Measurements from ENCODE around the gene NR6A1. TPM values are rescaled to one million over a fixed set of nuclear protein-coding genes. Genes with fewer than 3 reads are reported as not detected.
"Not testable (repeated sequence)": the region's sequence is repeated elsewhere in the genome, so short reads cannot be mapped to it uniquely, and the experiment has no call there.

Gene NR6A1
- total RNA-seq, 1 donor from 2014 or later = 0.53 TPM

DNA sequence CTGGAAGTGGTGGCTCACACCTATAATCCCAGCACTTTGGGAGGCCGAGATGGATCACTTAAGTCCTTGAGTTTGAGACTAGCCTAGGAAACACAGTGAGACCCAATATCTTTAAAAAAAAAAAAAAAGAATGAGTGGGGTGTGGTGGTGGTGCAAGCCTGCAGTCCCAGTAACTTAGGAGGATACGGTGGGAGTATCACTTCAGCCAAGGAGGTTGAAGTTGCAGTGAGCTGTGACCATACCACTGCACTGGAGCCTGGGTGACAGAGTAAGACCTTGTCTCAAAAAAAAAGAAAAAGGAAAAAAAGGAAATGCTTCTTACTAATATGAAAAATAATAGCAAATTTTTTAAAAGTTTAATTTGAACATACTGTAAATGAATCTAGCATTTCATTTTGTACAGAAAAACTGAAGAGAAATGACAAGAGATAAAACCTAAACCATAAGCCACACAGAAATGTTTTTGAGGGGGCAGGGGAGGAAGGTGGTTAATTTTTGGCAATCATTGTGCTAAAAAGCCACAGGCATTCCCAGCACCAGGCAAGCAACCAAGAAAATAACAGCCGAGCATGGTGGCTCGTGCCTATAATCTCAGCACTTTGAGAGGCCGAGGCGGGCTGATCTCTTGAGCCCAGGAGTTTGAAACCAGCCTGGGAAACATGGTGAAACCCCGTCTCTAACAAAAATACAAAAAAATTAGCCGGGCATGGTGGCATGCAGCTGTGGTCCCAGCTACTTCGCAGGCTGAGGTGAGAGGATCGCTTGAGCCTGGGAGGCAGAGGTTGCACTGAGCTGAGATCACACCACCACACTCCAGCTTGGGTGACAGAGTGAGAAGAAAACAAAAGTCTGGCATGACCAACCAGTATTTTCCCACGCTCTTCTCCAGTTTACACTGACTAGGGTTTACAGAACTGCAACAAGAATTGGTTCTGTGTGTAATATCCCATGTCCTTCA lies 149.5 kb downstream of the NR6A1 start:
- H3K9me3 ChIP-seq = no peaks in the 10 kb centered on the region
- intact Hi-C loops (cut with DNase I) = no loop called here
- DNase-seq (ENCODE audit: low spot score in 2 of 2) = no peak
- H3K36me3 ChIP-seq = no peaks in the 10 kb centered on the region
- no peaks in the 10 kb centered on the region for H3K27me3 ChIP-seq
- TF ChIP-seq, protein P1, sequence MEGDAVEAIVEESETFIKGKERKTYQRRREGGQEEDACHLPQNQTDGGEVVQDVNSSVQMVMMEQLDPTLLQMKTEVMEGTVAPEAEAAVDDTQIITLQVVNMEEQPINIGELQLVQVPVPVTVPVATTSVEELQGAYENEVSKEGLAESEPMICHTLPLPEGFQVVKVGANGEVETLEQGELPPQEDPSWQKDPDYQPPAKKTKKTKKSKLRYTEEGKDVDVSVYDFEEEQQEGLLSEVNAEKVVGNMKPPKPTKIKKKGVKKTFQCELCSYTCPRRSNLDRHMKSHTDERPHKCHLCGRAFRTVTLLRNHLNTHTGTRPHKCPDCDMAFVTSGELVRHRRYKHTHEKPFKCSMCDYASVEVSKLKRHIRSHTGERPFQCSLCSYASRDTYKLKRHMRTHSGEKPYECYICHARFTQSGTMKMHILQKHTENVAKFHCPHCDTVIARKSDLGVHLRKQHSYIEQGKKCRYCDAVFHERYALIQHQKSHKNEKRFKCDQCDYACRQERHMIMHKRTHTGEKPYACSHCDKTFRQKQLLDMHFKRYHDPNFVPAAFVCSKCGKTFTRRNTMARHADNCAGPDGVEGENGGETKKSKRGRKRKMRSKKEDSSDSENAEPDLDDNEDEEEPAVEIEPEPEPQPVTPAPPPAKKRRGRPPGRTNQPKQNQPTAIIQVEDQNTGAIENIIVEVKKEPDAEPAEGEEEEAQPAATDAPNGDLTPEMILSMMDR (IDR thresholded peaks at IDR 0.05) = no peak
- no peak overlapping the region for H3K27ac ChIP-seq
- H3K4me1 ChIP-seq = no peaks in the 10 kb centered on the region
- no peak overlapping the region for H3K4me3 ChIP-seq

DNA sequence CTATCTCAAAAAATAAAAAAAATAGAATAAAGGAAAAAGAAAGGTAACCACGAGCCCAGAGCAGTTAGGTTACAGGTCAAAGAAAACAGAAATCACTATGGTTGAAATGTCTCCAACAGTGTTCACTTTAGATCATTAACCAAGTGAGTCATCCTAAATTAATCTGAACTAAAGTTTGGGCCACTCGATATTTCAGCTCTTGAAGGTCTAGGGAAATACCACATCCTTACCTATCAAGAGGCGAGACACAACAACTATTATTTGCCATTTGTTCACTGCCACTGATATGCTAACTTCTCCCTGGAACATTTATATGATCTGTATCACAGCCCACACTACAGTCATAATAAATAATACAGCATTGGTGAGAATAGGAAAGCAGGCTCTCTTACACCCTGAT lies 152.6 kb downstream of the NR6A1 start:
- H3K27me3 ChIP-seq = no peaks in the 10 kb centered on the region
- TF ChIP-seq, protein P1 (IDR thresholded peaks at IDR 0.05) = no peak
- H3K4me3 ChIP-seq = no peak overlapping the region
- H3K9me3 ChIP-seq = no peaks in the 10 kb centered on the region
- H3K27ac ChIP-seq = no peak overlapping the region
- no peaks in the 10 kb centered on the region for H3K4me1 ChIP-seq
- DNase-seq (ENCODE audit: low spot score in 2 of 2) = no peak
- intact Hi-C loops (cut with DNase I) = no loop called here
- no peaks in the 10 kb centered on the region for H3K36me3 ChIP-seq

DNA sequence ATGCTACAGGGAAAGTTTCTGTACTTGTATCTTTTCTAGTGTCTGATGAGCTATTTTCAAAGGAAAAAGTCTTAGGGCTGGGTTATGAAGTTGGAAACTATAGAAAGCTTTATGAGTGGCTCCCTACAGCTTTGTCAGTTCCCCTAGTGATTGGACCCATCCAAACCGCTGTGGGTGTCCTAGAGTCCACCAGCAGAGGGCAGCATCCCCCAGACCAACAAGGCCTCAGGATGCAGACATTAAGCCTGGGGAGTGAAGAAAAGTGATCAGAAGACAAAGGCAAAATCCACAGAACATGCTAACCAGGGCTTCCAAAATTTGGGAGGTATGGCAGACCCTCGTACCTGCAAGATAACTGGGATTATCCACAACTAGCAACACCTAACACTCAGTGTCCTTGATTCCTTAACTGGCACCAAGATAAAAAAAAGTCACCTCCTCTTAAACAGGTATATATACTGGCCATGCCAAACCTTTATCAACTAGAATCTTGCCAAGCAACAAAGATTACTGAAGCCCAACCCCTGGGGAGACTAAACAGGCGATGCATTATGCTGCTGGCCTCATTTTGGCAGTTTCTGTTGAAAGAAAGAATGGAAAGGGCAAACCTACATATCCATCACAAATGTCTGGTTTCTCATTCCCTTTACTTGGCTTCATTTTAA lies 153.5 kb downstream of the NR6A1 start:
- TF ChIP-seq, protein P1 (IDR thresholded peaks at IDR 0.05) = peak; percentile 78 to 84 (median 82)
- intact Hi-C loops (cut with DNase I) = loop anchor here (1.0 kb wide), 1 partner anchor 95 kb away; no protein-coding TSS in a partner anchor
- no peaks in the 10 kb centered on the region for H3K4me1 ChIP-seq
- H3K4me3 ChIP-seq = no peak overlapping the region
- no peaks in the 10 kb centered on the region for H3K27me3 ChIP-seq
- H3K9me3 ChIP-seq = no peaks in the 10 kb centered on the region
- no peaks in the 10 kb centered on the region for H3K36me3 ChIP-seq
- DNase-seq (ENCODE audit: low spot score in 2 of 2) = peak in 1 of 2 donors; percentile 82
- H3K27ac ChIP-seq = no peak overlapping the region

DNA sequence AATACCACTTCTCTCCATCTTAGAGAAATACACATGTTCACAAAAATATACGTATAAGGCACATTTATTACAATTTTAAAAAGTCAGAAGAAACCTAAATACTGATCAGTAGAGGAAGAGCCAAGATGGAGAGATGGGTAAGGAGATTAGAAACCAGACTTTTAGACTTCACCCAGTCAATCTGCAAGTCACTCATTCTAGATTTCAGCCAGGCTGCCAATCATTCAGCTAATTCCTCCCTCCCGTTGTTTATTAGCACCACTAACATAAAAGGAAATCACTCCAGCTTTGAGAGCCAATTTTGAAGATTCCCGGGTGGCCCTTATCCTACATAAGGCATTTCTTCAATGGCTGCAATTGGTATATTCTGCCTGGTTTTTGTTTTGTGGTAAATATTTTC lies 154.2 kb downstream of the NR6A1 start:
- Histone ChIP-seq H3K27ac (no peak overlapping the region), H3K9me3 (no peaks in the 10 kb centered on the region), H3K4me1 (no peaks in the 10 kb centered on the region), H3K27me3 (no peaks in the 10 kb centered on the region), H3K4me3 (no peak overlapping the region), H3K36me3 (no peaks in the 10 kb centered on the region)
- TF ChIP-seq, protein P1 (IDR thresholded peaks at IDR 0.05) = no peak
- intact Hi-C loops (cut with DNase I) = loop anchor here (1.0 kb wide), 1 partner anchor 95 kb away; no protein-coding TSS in a partner anchor
- no peak for DNase-seq (ENCODE audit: low spot score in 2 of 2)

DNA sequence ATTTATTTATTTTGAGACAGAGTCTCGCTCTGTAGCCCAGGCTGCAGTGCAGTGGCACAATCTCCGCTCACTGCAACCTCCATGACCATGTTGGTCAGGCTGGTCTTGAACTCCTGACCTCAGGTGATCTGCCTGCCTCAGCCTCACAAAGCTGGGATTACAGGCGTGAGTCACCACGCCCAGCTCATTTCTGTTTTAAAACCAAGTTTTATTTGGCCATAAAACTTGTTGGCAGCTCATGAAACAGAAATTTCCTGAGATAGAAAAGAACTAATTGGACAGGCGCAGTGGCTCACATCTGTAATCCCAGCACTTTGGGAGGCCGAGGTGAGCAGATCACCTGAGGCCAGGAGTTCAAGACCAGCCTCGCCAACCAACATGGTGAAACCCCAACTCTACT lies 155.3 kb downstream of the NR6A1 start:
- H3K36me3 ChIP-seq; intact Hi-C loops (cut with DNase I); H3K27ac ChIP-seq; DNase-seq (ENCODE audit: low spot score in 2 of 2); H3K4me1 ChIP-seq; H3K9me3 ChIP-seq; H3K4me3 ChIP-seq; H3K27me3 ChIP-seq: not testable (repeated sequence)

Data from ascending aorta (tissue), 2 donors.